ENCODE results near the gene AKAP9.
"Not testable (repeated sequence)": the region's sequence is repeated elsewhere in the genome, so short reads cannot be mapped to it uniquely, and the experiment has no call there.

The AKAP9 gene

GRCh38 chr7:92131764-92132330, 191.2 kb downstream of the AKAP9 start:
- Histone ChIP-seq H3K4me3 (ENCODE audit: extremely low read depth, insufficient read depth, low read length, poor library complexity, severe bottlenecking) (peak overlapping the region; percentile 90), H3K4me1 (ENCODE audit: control insufficient read depth, insufficient read depth, low read length, poor library complexity, severe bottlenecking) (peaks cover 3% of the 10 kb centered on the region), H3K36me3 (ENCODE audit: control insufficient read depth, insufficient read depth, low read length) (peaks cover 46% of the 10 kb centered on the region), H3K9me3 (ENCODE audit: control insufficient read depth, low read length) (no peaks in the 10 kb centered on the region), H3K27ac (ENCODE audit: low read depth, low read length, severe bottlenecking) (no peak overlapping the region)
- 80% methylated on average over 2 of the region's 4 CpGs; no CpG with 5 or more reads in 1 of the 2 experiments for WGBS, 2 experiments (ENCODE audit: insufficient coverage in 2 of 2)

- H3K9me3 ChIP-seq (ENCODE audit: control insufficient read depth, low read length): no peaks in the 10 kb centered on the region
- WGBS, 2 experiments (ENCODE audit: insufficient coverage in 2 of 2): 8 to 15% methylated on average over 13 to 14 of the region's 15 CpGs
- H3K36me3 ChIP-seq (ENCODE audit: control insufficient read depth, insufficient read depth, low read length): peaks cover 34% of the 10 kb centered on the region
- H3K4me3 ChIP-seq (ENCODE audit: extremely low read depth, insufficient read depth, low read length, poor library complexity, severe bottlenecking): peak overlapping the region; percentile 90
- peaks cover 6% of the 10 kb centered on the region for H3K4me1 ChIP-seq (ENCODE audit: control insufficient read depth, insufficient read depth, low read length, poor library complexity, severe bottlenecking)
- H3K27ac ChIP-seq (ENCODE audit: low read depth, low read length, severe bottlenecking): peak overlapping the region; percentile 6
These were observed 192.6 kb downstream of the AKAP9 start for GRCh38 chr7:92133133-92133736.

DNA sequence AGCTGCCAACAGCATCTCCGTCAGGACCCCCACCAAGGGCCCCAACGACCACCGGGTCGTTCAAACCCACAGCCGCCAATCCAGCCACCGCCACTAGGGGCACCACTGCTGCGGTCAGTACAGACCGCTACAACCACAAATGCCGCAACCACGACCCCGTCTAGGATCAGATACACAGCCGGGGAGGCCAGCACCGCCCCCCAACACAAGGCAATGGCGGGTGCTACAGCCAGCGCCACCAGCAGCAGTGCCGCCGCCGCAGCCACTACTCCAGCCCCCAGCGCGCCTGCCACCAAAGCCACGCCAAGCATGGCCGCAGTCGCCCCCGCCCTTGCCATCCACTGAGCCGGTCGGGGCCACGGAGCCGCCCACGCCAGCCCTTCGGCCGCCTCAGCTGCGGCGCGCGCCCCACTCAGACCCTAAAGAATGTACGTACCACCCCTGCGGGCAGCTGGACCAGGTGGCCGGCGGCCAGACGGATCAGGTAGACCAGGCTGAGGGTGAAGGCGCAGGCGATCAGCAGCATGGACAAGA, 193.1 kb downstream of the AKAP9 start:
- H3K4me3 ChIP-seq (ENCODE audit: extremely low read depth, insufficient read depth, low read length, poor library complexity, severe bottlenecking): peak overlapping the region; percentile 90
- 0 to 1% methylated on average over 32 to 41 of the region's 42 CpGs for WGBS, 2 experiments (ENCODE audit: insufficient coverage in 2 of 2)

DNA sequence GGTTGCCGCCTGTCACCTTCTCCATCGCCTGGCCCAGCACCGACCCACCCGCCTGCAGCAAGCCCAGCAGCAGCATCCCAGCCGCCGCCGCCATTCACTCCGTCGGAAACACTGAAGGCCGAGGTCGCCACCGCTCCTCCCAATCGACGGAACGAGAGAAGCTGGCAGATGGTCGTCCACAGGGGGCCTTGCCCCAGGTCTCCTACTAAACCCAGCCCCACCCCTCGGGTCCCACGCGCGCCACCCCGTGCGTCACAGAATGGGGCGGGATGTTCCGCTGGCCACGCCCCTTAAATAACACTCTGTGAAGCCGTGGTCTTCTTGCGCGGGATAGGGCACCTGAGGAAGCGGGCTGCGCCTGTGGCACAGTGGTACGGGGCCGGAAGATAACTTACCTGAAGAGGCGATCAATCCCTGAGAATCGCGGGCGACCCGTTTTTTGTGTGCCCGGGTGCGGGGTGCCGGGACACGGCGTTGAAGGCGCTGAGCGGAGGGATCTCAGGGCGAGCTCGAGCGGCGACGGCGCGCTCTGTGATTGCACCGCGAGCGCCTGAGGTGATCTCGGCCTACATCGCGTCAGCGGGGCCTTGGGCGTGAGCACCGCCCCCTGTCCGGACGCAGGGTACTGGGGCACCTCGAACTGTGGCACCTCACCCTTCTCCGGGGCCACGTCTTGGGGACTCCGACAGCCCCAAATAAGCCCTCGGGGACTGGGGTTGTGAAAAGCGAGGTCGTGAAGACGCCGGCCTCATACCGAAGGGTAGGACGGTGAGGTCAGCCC, 193.8 kb downstream of the AKAP9 start, which contains the start of gene CYP51A1:
CYP51A1 (minus strand) TSS at position 207 of the 781 bp plus-strand sequence; CDS start at position 94, 113 bp downstream.
- H3K9me3 ChIP-seq (ENCODE audit: control insufficient read depth, low read length): peaks cover 7% of the 10 kb centered on the region
- peak within 1 kb of the TSS; percentile 96 for H3K27ac ChIP-seq (ENCODE audit: low read depth, low read length, severe bottlenecking)
- H3K4me1 ChIP-seq (ENCODE audit: control insufficient read depth, insufficient read depth, low read length, poor library complexity, severe bottlenecking): peaks cover 6% of the 10 kb centered on the region
- WGBS, 2 experiments (ENCODE audit: insufficient coverage in 2 of 2): 2% methylated on average over 59 to 62 of the region's 73 CpGs
- H3K4me3 ChIP-seq (ENCODE audit: extremely low read depth, insufficient read depth, low read length, poor library complexity, severe bottlenecking): peak within 1 kb of the TSS; percentile 90
- peaks cover 26% of the 10 kb centered on the region for H3K36me3 ChIP-seq (ENCODE audit: control insufficient read depth, insufficient read depth, low read length)

More for the DNA sequence above, 193.1 kb downstream of the AKAP9 start:
- Histone ChIP-seq H3K36me3 (ENCODE audit: control insufficient read depth, insufficient read depth, low read length) (peaks cover 28% of the 10 kb centered on the region), H3K4me1 (ENCODE audit: control insufficient read depth, insufficient read depth, low read length, poor library complexity, severe bottlenecking) (peaks cover 6% of the 10 kb centered on the region), H3K9me3 (ENCODE audit: control insufficient read depth, low read length) (peaks cover under 1% of the 10 kb centered on the region), H3K27ac (ENCODE audit: low read depth, low read length, severe bottlenecking) (peak overlapping the region; percentile 96)

GRCh38 chr7:92135052-92135889, 194.6 kb downstream of the AKAP9 start:
- Histone ChIP-seq H3K4me3 (ENCODE audit: extremely low read depth, insufficient read depth, low read length, poor library complexity, severe bottlenecking) (peak overlapping the region; percentile 90), H3K4me1 (ENCODE audit: control insufficient read depth, insufficient read depth, low read length, poor library complexity, severe bottlenecking) (peaks cover 6% of the 10 kb centered on the region), H3K36me3 (ENCODE audit: control insufficient read depth, insufficient read depth, low read length) (peaks cover 18% of the 10 kb centered on the region), H3K27ac (ENCODE audit: low read depth, low read length, severe bottlenecking) (peak overlapping the region; percentile 96), H3K9me3 (ENCODE audit: control insufficient read depth, low read length) (peaks cover 9% of the 10 kb centered on the region)
- WGBS, 2 experiments (ENCODE audit: insufficient coverage in 2 of 2): 52 to 67% methylated on average over 10 to 12 of the region's 21 CpGs

- peaks cover 6% of the 10 kb centered on the region for H3K4me1 ChIP-seq (ENCODE audit: control insufficient read depth, insufficient read depth, low read length, poor library complexity, severe bottlenecking)
- no peak overlapping the region for H3K27ac ChIP-seq (ENCODE audit: low read depth, low read length, severe bottlenecking)
- no peaks in the 10 kb centered on the region for H3K36me3 ChIP-seq (ENCODE audit: control insufficient read depth, insufficient read depth, low read length)
- WGBS, 2 experiments (ENCODE audit: insufficient coverage in 2 of 2): 70 to 92% methylated on average over 1 to 2 of the region's 2 CpGs
- H3K4me3 ChIP-seq (ENCODE audit: extremely low read depth, insufficient read depth, low read length, poor library complexity, severe bottlenecking): no peak overlapping the region
- peaks cover 9% of the 10 kb centered on the region for H3K9me3 ChIP-seq (ENCODE audit: control insufficient read depth, low read length)
These were observed 196.9 kb downstream of the AKAP9 start for GRCh38 chr7:92137557-92137956.

- Histone ChIP-seq H3K36me3 (ENCODE audit: control insufficient read depth, insufficient read depth, low read length) (no peaks in the 10 kb centered on the region), H3K9me3 (ENCODE audit: control insufficient read depth, low read length) (peaks cover 9% of the 10 kb centered on the region), H3K27ac (ENCODE audit: low read depth, low read length, severe bottlenecking) (no peak overlapping the region), H3K4me3 (ENCODE audit: extremely low read depth, insufficient read depth, low read length, poor library complexity, severe bottlenecking) (no peak overlapping the region), H3K4me1 (ENCODE audit: control insufficient read depth, insufficient read depth, low read length, poor library complexity, severe bottlenecking) (peaks cover 3% of the 10 kb centered on the region)
- WGBS, 2 experiments (ENCODE audit: insufficient coverage in 2 of 2): 89 to 95% methylated on average over 2 to 3 of the region's 7 CpGs
These were observed 200.5 kb downstream of the AKAP9 start for GRCh38 chr7:92141161-92141560.

GRCh38 chr7:92142791-92143190, 202.1 kb downstream of the AKAP9 start:
- not testable (repeated sequence) for H3K4me3 ChIP-seq (ENCODE audit: extremely low read depth, insufficient read depth, low read length, poor library complexity, severe bottlenecking); H3K9me3 ChIP-seq (ENCODE audit: control insufficient read depth, low read length); H3K27ac ChIP-seq (ENCODE audit: low read depth, low read length, severe bottlenecking); H3K36me3 ChIP-seq (ENCODE audit: control insufficient read depth, insufficient read depth, low read length); H3K4me1 ChIP-seq (ENCODE audit: control insufficient read depth, insufficient read depth, low read length, poor library complexity, severe bottlenecking)
- 92 to 99% methylated on average over 8 to 9 of the region's 9 CpGs for WGBS, 2 experiments (ENCODE audit: insufficient coverage in 2 of 2)

GRCh38 chr7:92143192-92143880, 202.7 kb downstream of the AKAP9 start:
- H3K27ac ChIP-seq (ENCODE audit: low read depth, low read length, severe bottlenecking); H3K36me3 ChIP-seq (ENCODE audit: control insufficient read depth, insufficient read depth, low read length); H3K4me1 ChIP-seq (ENCODE audit: control insufficient read depth, insufficient read depth, low read length, poor library complexity, severe bottlenecking); H3K9me3 ChIP-seq (ENCODE audit: control insufficient read depth, low read length); H3K4me3 ChIP-seq (ENCODE audit: extremely low read depth, insufficient read depth, low read length, poor library complexity, severe bottlenecking): not testable (repeated sequence)
- 92 to 94% methylated on average over 31 to 45 of the region's 50 CpGs for WGBS, 2 experiments (ENCODE audit: insufficient coverage in 2 of 2)

All from mesodermal cell (in vitro differentiated cells).